IPS-18c (cell line): ENCODE data around the gene NKAIN2.
A peak's percentile ranks its signal among the peaks of the same experiment; 100 is the strongest.

Source experiments
- H3K4me3 ChIP-seq: 2 replicates; pipeline ENCODE4 v1.7.0; 2013; ENCODE audit warnings: low read depth, mild to moderate bottlenecking, low read length, moderate library complexity; ENCODE audit not compliant: insufficient read depth
- H3K9me3 ChIP-seq: one replicate; pipeline ENCODE4 v1.6.1; 2013; ENCODE audit warnings: mild to moderate bottlenecking, low read length, moderate library complexity; ENCODE audit not compliant: control insufficient read depth, insufficient read depth

The NKAIN2 gene

DNA sequence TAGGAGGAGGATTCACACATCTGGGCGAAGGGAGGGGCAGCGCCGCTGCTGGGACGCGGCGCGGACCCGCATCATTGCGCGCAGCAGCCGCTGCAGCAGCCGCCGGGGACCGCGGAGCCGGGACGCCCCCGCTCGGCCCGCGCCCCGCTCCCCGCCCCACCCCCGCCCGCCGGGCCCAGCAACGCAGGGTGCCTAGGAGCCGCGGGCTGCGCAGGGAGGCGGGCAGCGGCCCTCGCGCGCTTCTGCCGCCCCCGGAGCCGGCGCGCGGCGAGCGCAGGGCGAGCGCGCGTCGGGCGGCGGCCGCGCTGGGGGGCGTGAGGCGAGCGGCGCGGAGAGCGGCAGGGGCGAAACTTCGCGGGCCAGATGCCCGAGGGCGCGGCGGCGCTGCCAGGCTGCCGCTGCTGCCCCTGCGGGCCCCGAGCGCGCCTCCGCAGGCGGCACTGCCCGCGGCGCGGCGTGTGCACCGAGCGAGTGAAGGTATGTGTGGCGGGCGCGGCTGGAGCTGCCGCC is at the start of gene NKAIN2:
Gene NKAIN2 (plus strand): TSS at position 362 of the 510 bp plus-strand sequence.
- H3K9me3 ChIP-seq: no peaks in the 10 kb centered on the region
- peak within 1 kb of the TSS; percentile 80 for H3K4me3 ChIP-seq

DNA sequence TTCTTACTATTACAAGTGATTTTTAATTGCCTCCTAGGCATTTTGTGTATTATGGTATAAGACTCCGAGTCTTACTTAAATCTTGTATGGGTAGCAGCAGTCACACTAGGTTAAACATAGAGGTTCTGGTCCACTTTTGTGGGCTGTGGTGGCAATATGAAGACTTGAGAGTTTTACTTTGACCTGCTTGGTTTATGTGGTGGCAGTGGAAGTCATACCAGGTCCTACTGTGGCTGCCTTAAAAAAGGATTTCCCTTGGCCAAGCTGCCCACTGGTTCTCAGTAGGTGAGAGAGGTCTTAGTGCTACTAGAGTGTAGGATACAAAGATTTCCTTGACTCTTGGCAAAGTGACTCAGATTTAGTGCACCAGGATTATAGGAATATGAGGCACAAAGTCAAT is 44.2 kb upstream of the NKAIN2 start:
- Histone ChIP-seq H3K9me3 (no peaks in the 10 kb centered on the region), H3K4me3 (no peak overlapping the region)

DNA sequence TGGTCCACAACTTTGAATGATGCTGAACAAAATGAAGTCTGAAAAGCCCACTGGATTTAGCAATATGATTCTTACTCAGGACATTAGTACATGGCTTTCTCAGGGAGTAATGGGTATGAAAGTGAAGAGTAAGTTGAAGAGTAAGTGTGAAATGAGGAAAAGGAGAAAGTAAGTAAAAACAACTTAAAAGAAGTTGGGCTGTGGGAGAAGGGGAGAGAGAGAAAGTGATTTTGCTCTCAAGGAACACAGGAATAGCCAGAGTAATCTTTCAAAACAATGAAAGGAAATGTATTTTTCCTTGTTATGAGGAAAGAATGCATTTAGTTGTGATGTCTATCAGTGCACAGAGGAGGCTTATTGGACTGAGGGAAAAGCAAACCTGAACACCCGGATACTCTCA is 39.8 kb upstream of the NKAIN2 start:
- no peaks in the 10 kb centered on the region for H3K9me3 ChIP-seq

DNA sequence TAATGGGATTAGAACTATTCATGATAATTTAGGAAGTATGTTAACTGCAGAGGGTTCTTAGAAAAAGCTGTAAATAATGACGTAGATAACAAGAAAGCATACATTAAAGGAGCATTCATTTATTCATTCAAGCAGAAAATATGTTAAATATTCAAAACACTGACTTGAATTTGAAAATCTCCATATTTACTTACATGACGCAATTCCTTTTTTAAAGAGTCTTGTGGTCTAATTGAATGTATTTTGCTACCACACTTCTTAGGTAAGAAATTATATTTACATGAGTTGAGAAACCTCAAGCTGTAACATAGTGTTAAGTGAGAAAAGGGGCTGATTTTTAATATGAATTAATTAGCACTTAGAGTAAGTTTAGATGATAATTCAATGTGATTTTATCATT is 38.9 kb upstream of the NKAIN2 start:
- Histone ChIP-seq H3K9me3 (no peaks in the 10 kb centered on the region), H3K4me3 (no peak overlapping the region)

More for the DNA sequence above, 39.8 kb upstream of the NKAIN2 start:
- H3K4me3 ChIP-seq: no peak overlapping the region

DNA sequence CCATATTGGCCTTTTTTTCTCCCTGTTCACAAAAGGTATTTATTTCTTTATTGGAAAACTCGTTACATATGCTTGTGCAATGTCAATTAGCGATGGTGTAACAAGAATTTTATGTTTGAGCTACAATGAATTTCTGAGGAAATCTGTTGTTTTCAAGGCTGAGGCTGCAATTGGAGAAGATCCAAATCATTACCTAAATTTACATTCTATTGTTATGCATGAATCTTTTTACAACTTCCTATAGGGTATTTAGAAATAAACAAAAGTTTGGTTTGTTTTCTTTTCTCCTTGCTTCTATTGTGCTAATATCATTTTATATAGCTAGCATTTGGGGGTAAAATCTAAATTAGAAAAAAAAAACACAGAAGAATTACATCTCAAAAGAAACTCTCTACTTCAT is 34.7 kb upstream of the NKAIN2 start:
- Histone ChIP-seq H3K9me3 (no peaks in the 10 kb centered on the region), H3K4me3 (no peak overlapping the region)

DNA sequence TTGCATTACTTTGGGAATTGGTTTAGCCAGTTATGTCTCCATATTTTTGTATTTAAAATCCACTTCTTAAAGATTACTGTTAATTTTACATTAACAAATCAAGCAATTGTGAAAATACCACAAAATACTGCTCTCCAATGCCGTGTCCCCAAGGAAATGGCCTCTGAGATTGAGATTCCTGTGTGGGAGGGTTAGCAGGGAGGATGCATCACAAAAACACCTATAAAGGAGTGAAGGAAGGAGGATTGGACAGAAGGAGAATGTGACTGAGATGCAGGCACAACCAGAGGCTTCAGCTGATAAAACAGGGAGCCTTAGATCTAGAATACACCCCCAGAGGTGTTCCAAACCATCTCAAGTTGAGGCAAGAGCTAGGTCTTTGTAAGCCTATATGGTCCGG is 34.2 kb upstream of the NKAIN2 start:
- Histone ChIP-seq H3K9me3 (no peaks in the 10 kb centered on the region), H3K4me3 (no peak overlapping the region)

DNA sequence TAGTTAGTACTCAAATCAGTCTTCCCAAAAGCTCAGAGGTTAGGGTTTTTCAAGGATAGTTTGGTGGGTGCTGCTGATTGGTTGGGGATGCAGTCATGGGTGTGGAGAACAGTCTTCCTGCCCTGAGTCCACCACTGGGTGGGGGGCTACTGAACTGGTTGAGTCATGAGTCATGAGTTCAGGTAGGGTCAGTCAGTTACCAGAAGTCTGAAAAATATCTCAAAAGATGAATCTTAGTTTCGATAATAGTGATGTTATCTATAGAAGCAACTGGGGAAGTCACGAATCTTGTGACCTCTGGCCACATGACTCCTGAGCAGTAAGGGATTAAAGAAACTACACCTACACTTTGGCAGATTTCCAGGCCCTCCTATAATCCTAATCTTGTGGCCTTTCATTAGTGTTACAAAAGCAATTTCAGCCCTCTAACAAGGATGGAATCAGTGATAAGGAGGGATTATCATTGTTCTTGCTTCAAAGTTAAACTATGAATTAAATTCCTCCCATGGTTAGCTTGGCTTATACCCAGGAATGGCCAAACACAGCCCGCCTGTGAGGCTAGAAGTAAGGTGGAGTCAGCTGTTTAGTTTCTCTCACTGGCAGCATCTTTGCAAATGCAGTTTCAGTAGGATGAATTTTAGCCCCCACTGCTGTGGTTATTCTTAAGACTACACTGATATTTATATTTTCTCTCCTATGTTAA is 33.3 kb upstream of the NKAIN2 start:
- Histone ChIP-seq H3K4me3 (no peak overlapping the region), H3K9me3 (no peaks in the 10 kb centered on the region)

DNA sequence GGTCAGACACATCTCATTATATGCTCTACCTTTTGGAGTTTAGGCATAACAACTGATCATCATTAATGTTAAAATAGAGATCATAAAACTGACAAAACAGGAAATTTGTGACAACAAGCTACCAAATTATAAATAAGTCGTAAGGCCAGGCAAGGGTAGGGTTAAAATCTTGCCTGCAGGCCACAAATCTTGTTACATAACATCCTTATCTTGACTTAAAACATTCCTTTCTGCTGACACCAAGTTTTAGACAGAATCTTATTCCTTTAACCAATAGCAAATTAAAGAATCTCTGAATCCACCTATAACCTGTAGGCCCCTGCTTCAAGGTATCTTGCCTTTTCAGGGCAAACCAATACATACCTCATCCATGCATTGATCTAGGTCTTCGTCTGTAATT is 32.5 kb upstream of the NKAIN2 start:
- Histone ChIP-seq H3K9me3 (no peaks in the 10 kb centered on the region), H3K4me3 (no peak overlapping the region)

DNA sequence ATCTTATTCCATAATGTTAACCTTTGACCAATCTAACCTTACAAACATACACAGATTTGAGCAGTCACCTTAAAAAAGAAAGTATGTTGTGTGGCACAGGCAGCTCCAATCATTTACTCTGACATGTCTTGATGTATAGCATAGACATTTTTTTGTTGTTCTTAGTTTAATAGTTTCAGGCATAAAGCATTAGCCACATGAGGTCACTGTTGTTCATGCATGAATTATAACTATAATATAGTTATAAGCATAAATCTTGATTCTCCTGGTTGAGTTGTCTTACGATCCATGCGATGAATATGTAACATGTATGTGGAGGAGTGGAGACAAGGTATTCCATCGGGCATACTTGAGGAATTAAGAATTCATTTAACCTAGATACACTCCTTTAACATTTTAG is 26.1 kb upstream of the NKAIN2 start:
- no peak overlapping the region for H3K4me3 ChIP-seq
- no peaks in the 10 kb centered on the region for H3K9me3 ChIP-seq

DNA sequence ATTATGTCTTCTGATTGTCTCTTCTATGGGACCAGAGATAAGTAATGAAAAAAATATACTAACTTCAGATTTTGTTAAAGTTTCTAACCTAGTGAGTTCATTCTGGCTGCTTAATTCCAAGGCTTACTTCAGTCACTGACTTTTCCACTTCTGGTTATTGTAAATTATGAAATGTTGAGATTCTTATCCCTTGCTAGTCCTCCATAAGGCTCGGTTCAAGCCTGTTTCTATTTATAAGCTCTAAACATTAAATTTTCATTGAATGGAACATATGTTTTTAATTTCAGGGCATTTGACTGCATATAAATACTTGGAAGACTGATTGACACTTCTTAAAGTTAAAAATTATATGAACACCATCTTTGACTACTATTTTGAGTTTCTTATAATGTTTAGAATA is 23.6 kb upstream of the NKAIN2 start:
- Histone ChIP-seq H3K9me3 (no peaks in the 10 kb centered on the region), H3K4me3 (no peak overlapping the region)

DNA sequence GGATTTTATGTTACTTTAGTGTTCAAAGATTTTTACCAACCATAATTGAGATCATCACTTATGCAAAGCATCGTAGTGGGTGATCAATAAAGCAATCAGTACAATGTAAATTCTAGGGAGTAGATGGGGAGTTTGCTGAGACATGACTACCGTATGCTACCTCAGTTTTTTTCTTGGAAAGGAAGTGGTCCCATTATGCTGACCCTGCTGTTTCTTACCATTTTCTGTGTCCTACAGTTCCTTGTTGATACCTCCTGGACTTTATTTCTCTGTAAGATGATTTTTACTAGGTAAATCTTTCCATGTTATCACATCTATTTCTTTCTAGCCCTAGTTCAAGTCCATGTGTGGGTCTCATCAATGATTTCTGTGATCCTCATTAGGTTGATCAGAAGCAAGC is 19.3 kb upstream of the NKAIN2 start:
- Histone ChIP-seq H3K4me3 (no peak overlapping the region), H3K9me3 (no peaks in the 10 kb centered on the region)

DNA sequence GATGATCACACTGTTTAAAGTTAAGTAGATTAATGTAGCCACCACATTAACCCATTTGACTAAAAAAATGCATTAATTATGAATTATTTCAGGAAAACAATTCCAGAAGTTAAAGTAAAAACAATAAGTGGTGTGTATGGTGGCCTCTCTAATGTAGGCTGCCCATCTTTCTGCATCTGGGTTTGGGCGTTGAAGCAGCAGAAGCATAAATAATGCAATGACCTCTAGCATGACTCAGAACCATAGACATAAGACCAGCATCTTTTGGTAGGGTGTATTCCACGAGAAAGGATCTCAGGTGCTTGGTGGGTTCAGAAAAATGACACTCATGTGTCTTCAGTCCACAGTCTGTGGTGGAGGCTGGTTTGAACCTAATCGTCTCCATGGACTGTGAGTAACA is 18.6 kb upstream of the NKAIN2 start:
- no peaks in the 10 kb centered on the region for H3K9me3 ChIP-seq
- H3K4me3 ChIP-seq: no peak overlapping the region

DNA sequence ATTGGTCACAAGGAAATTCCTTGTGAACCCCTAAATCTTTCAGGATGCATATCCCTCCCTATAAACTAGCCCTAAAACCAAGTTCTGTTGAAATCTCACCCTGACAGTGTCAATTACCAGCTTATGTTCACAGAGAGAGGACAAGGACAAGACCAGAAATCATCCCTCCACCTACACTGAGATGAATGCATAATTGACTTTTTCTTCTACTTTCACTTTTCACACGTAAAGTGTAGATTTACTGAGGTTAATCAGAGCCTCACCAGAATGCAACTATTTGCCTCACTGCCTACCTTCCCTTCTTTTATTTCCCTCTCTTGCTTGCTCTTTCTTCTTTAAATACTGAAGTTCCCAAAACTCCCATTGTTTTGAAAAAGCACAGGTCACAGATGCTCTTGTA is 15.3 kb upstream of the NKAIN2 start:
- no peaks in the 10 kb centered on the region for H3K9me3 ChIP-seq
- H3K4me3 ChIP-seq: no peak overlapping the region

DNA sequence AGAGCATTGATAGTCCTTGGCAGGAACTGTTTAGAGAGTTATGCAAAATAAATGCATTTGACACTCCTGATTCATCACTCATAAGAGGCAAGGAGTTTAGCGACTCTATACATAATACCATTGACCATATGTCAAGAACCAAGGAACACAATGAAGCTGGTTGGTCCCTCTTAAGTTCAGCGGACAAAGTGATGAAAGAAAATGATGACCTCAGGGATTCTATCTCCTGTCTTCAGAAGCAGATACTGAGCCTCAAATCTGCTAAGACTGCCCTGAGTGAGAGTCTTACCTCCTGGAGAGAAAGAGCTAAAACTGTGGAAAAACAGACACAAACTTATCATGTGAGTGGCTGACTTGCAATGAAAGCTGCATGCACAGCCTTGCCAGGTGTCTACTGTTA is 9.5 kb upstream of the NKAIN2 start:
- Histone ChIP-seq H3K4me3 (no peak overlapping the region), H3K9me3 (no peaks in the 10 kb centered on the region)

DNA sequence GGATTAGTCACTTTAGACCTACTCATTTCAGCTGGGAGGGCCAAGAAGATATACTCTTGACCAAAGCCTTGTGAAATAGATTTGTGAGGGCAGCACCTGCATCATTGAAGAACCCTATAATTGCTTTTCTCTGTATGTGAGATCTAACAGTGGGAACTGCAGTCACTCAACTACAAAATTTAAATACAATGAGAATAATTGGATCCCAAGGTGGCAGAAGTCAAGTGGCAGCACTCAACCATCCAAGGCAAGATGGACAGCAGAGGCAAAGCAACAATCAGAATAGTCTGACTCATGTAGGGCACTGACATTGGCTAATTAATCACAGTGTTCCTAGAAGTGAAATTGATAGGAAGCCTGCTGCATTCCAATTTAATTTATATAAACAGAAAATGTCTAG is 8.9 kb upstream of the NKAIN2 start:
- no peaks in the 10 kb centered on the region for H3K9me3 ChIP-seq
- no peak overlapping the region for H3K4me3 ChIP-seq

DNA sequence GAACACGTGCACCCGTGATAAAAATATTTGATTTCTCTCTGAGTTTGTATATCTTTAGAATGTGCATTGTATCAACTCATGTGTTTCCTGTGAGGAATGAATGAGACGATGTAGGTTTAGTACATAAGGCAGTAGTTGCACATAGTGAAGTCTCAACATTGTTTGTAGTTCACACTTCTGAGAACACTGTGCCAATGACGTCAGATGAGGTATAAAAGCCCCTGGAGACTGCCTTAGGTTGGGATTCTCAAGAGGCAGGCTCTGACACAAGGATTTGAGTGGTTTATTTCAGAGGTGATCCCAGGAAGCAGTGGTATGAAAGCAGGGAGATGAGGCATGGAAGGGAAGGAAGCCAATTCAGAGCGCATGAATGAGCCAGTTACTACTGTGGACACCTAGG is 2.6 kb upstream of the NKAIN2 start:
- H3K9me3 ChIP-seq: no peaks in the 10 kb centered on the region
- H3K4me3 ChIP-seq: no peak overlapping the region

DNA sequence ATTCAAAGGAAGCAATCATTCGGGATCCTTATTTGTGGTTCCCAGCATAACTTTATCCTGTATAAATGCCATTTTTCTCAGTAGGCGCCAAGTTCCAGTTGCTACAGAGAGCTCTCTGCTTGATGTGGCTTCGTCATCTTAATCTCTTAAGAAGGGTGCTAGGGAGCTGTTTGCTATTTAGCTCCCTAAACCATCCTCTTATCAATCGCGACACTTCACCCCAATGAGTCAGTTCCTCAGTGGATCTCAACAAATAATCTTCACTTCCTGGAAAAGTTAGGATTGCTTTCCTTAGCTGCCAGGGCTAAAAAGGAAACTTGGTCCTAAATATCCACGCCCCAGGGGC is 1.3 kb upstream of the NKAIN2 start:
- peak overlapping the region; percentile 80; the same call in 1 of the 2 replicates for H3K4me3 ChIP-seq
- H3K9me3 ChIP-seq: no peaks in the 10 kb centered on the region

DNA sequence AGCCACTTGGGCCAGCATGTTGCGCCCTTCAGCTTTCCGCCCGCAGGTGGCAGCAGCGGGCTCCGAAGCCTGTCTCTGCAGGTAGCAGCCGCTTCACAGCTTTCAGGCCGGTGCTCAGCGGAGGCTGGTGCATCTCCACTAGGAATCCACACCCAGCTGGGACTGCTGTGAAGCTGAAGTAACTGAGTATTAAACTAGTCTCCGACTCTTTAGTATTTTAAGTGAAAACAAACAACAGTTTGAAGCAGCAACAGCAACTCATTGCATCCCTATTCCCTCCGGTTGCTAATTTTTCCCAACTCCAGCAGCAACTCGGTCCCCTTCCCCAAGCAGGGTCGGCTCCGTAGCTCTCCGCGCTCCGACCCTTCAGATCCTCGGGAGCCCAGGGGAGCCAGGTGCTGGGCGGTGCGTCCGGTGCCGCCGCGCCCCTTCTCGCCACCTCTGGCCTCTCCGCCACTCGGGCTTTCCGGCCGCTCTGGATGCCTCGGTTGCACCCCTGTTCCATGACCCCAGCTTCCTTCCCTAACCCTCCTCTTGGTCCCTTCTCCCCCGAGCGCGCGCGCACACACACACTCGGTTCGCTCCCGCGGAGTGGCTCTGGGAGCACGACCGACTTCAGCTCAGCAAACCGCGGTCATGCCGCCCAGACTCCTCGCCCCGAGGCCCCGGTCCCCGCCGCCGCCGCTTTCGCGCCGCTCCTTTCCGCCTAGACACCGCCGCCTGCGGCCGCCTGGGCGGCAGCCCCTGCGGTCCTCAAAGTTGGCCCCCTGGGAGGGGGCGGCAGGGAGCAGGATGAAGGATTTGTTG is 765 bp upstream of the NKAIN2 start:
- Histone ChIP-seq H3K4me3 (peak overlapping the region; percentile 80), H3K9me3 (no peaks in the 10 kb centered on the region)
